Heart left ventricle (tissue), 13 donors: ENCODE data around the gene ZBTB20.

Source experiments
- POLR2A ChIP-seq, 2 donors: fragments of 450-650 bp; IDR thresholded peaks; one replicate each; pipeline ENCODE4 v1.6.1; 2017; ENCODE audit warnings: antibody characterized with exemption in 2 of 2, mild to moderate bottlenecking in 2 of 2, moderate library complexity in 2 of 2
- TF ChIP-seq, protein P1 (sequence below), 12 donors: fragments of 200-600 bp; sonication (generic) in 4 of 12; IDR thresholded peaks; one replicate each; pipeline versions ENCODE4 v1.5.0 to v1.8.0; 2018 to 2022; ENCODE audit warnings: antibody characterized with exemption in 12 of 12, mild to moderate bottlenecking in 5 of 12
- donor health status: ischemic (EF 13 %, LVEDD 7.1; RV severe dilation, severe dysfunction).
- donor health status: DM: no; HTN: yes; CAD: no.
- donor health status: DM: no; HTN: no; CAD: no.
- donor health status: ischemic (EF 25% LVEDD 6.9; RV normal size, moderate dysfunction).
- donor health status: ischemic (EF 25% LVEDD 5.7; RV mildly dilated, moderate dysfunction).
- donor health status: ischemic (EF 35%, LVEDD 5.7; RV mildly dilated, moderate dysfunction).
- donor health status: nonischemic (EF 11% LVEDD 7.7; RV severe dilation, severe dysfunction).
- donor health status: DM: yes; HTN: yes; CAD: no.
- donor health status: PGD.
- donor health status: ischemic (EF 29% LVEDD 5.4; RV normal size, mild dysfunction).
- donor health status: nonischemic (EF 23%, LVEDD 6.1; RV moderate dilation, normal function).

DNA sequence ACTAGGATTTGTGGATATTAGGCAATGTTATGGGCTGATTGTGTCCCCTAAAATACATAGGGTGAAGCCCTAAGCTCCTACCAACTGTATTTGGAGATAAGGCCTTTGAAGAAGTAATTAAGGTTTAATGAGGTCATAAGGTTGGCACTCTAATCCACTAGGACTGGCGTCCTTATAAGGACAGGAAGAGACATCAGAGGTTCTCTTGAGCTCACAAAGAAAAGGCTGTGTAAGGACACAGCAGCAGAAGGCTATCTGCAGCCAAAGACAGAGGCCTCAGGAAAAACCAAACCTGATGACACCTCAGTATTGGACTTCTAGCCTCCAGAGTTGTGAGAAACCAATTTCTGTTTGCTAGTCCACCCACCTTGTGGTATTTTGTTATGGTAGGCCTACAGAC lies 416.7 kb downstream of the ZBTB20 start:
- no peak for TF ChIP-seq POLR2A (IDR thresholded peaks at IDR 0.05)
- TF ChIP-seq, protein P1, sequence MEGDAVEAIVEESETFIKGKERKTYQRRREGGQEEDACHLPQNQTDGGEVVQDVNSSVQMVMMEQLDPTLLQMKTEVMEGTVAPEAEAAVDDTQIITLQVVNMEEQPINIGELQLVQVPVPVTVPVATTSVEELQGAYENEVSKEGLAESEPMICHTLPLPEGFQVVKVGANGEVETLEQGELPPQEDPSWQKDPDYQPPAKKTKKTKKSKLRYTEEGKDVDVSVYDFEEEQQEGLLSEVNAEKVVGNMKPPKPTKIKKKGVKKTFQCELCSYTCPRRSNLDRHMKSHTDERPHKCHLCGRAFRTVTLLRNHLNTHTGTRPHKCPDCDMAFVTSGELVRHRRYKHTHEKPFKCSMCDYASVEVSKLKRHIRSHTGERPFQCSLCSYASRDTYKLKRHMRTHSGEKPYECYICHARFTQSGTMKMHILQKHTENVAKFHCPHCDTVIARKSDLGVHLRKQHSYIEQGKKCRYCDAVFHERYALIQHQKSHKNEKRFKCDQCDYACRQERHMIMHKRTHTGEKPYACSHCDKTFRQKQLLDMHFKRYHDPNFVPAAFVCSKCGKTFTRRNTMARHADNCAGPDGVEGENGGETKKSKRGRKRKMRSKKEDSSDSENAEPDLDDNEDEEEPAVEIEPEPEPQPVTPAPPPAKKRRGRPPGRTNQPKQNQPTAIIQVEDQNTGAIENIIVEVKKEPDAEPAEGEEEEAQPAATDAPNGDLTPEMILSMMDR (IDR thresholded peaks at IDR 0.05): no peak
